B cell (primary cell): ENCODE results near the gene HOXB1. TPM values are rescaled to one million over a fixed set of nuclear protein-coding genes. Genes with fewer than 3 reads are reported as not detected.

Source experiments
- ATAC-seq: fragments of 200-7000 bp; cut with Tn5 transposase; one replicate; pipeline ENCODE4 v1.10.0; 2021; ENCODE audit warnings: low read depth, mild to moderate bottlenecking, moderate number of reproducible peaks, moderate library complexity
- CTCF ChIA-PET: fragments of 350-600 bp; sonication (Branson Sonifier 250); formaldehyde crosslinking; loops from one replicate; lab custom pipeline; 2021; ENCODE audit warnings: antibody characterized with exemption, inconsistent platforms; lab: Charles Lee
- POLR2A ChIA-PET: fragments of 350-600 bp; sonication (Branson Sonifier 250); formaldehyde crosslinking; loops from one replicate; lab custom pipeline; 2021; ENCODE audit warnings: antibody characterized with exemption; lab: Charles Lee
- DNase-seq: peaks from one replicate; pipeline ENCODE4 v3.0.0; 2013
- H2AFZ ChIP-seq: 2 replicates; pipeline ENCODE4 v1.6.1; 2012; ENCODE audit warnings: mild to moderate bottlenecking, low read depth, low read length; ENCODE audit not compliant: insufficient read depth, poor library complexity, severe bottlenecking
- H3K27ac ChIP-seq, 2 donors: 1 replicate in 1 of 2; 2 replicates in 1 of 2; pipeline ENCODE4 v1.5.1; 2012 to 2013; ENCODE audit warnings: low read length in 2 of 2, mild to moderate bottlenecking in 2 of 2, moderate library complexity in 1 of 2
- H3K27me3 ChIP-seq, 4 experiments: fragments of 200-600 bp in 1 of 4; sonication (generic) in 1 of 4; replicated peaks in 1 of 4; 1 replicate in 2 of 4; 2 replicates in 2 of 4; pipeline versions ENCODE4 v1.6.1 to v1.7.0; 2013 to 2016; ENCODE audit warnings: low read length in 3 of 4, mild to moderate bottlenecking in 2 of 4, mixed read lengths in 1 of 4, moderate library complexity in 1 of 4; ENCODE audit not compliant: insufficient read depth in 4 of 4, control insufficient read depth in 3 of 4; ENCODE audit errors: control extremely low read depth in 1 of 4
- H3K36me3 ChIP-seq, 2 experiments: replicated peaks in 1 of 2; 1 replicate in 1 of 2; 2 replicates in 1 of 2; pipeline versions ENCODE4 v1.6.1 to v1.7.1; 2013; ENCODE audit warnings: low read length in 1 of 2; ENCODE audit not compliant: insufficient read depth in 2 of 2, control insufficient read depth in 1 of 2; ENCODE audit errors: control extremely low read depth in 1 of 2, extremely low read depth in 1 of 2
- H3K4me1 ChIP-seq, 2 donors: fragments of 200-600 bp in 1 of 2; sonication (generic) in 1 of 2; 1 replicate in 1 of 2; 2 replicates in 1 of 2; pipeline versions ENCODE4 v1.5.1 to v1.6.1; 2013 to 2017; ENCODE audit warnings: low read length in 2 of 2; ENCODE audit not compliant: control insufficient read depth in 2 of 2, insufficient read depth in 2 of 2
- H3K4me2 ChIP-seq: replicated peaks from 2 replicates; pipeline ENCODE3; 2012; ENCODE audit warnings: mild to moderate bottlenecking, low read depth, low read length; ENCODE audit not compliant: poor library complexity, severe bottlenecking
- H3K4me3 ChIP-seq, 5 experiments: fragments of 200-600 bp in 1 of 5; sonication (generic) in 1 of 5; 1 replicate in 3 of 5; 2 replicates in 2 of 5; pipeline versions ENCODE4 v1.5.1 to v1.7.0; 2011 to 2016; ENCODE audit warnings: low read length in 4 of 5, mild to moderate bottlenecking in 4 of 5, low read depth in 2 of 5, control low read depth in 1 of 5, moderate library complexity in 1 of 5; ENCODE audit not compliant: insufficient read depth in 1 of 5; ENCODE audit errors: control extremely low read depth in 1 of 5, extremely low read depth in 1 of 5
- H3K79me2 ChIP-seq: fragments of 200-600 bp; sonication (generic); one replicate; pipeline ENCODE4 v1.6.0; 2016; ENCODE audit warnings: low read length; ENCODE audit not compliant: control insufficient read depth, insufficient read depth
- H3K9ac ChIP-seq: fragments of 200-600 bp; sonication (generic); 2 replicates; pipeline ENCODE4 v1.6.1; 2017; ENCODE audit warnings: mild to moderate bottlenecking, low read length, moderate library complexity
- H3K9me3 ChIP-seq, 3 donors: one replicate each; pipeline versions ENCODE4 v1.6.1 to v1.7.1; 2013; ENCODE audit warnings: low read length in 2 of 3; ENCODE audit not compliant: control insufficient read depth in 2 of 3, insufficient read depth in 1 of 3; ENCODE audit errors: control extremely low read depth in 1 of 3
- H4K20me1 ChIP-seq: 2 replicates; pipeline ENCODE4 v1.6.0; 2012; ENCODE audit warnings: mild to moderate bottlenecking, low read length; ENCODE audit not compliant: insufficient read depth, control insufficient read depth, poor library complexity, severe bottlenecking
- H3K27ac Mint-ChIP-seq: one replicate; pipeline ENCODE4 v1.8.0; 2021; ENCODE audit warnings: mixed read lengths
- H3K27me3 Mint-ChIP-seq: one replicate; pipeline ENCODE4 v1.8.0; 2021; ENCODE audit warnings: mixed read lengths
- H3K4me1 Mint-ChIP-seq: one replicate; pipeline ENCODE4 v1.8.0; 2021; ENCODE audit warnings: mixed read lengths
- H3K4me3 Mint-ChIP-seq: one replicate; pipeline ENCODE4 v1.8.0; 2021; ENCODE audit warnings: mixed read lengths
- H3K9me3 Mint-ChIP-seq: one replicate; pipeline ENCODE4 v1.8.0; 2022; ENCODE audit warnings: mixed read lengths; ENCODE audit not compliant: insufficient read depth
- EZH2 ChIP-seq: IDR thresholded peaks from 2 replicates; pipeline ENCODE4 v1.6.1; 2012; ENCODE audit warnings: borderline replicate concordance, low read depth, mild to moderate bottlenecking, moderate library complexity, low read length; ENCODE audit not compliant: insufficient read depth, poor library complexity, severe bottlenecking
- WGBS: methylation state at CpG from one replicate; pipeline ENCODE4 v1.1.5; 2013; ENCODE audit warnings: missing lambda C conversion rate; ENCODE audit not compliant: insufficient coverage; 5-methylcytosine and 5-hydroxymethylcytosine counted together
- intact Hi-C: fragments of 100-400 bp; cut with micrococcal nuclease; formaldehyde crosslinking; loops from one replicate; pipeline ENCODE4 v1.10.0; 2022
- polyA plus RNA-seq: library from polyadenylated mRNA; depleted of rRNA; stranded (reverse); fragments of >200 nt; gene quantifications from 2 replicates; pipeline ENCODE4 v1.2.3, GENCODE V29; 2012
- total RNA-seq, 2 donors: library from RNA; stranded (reverse); fragments of 120-200 nt in 1 of 2; gene quantifications; 1 replicate in 1 of 2; 2 replicates in 1 of 2; pipeline versions ENCODE4 v1.2.3 to v1.2.4, GENCODE V29; 2013 to 2022
- TF ChIP-seq, protein P1 (sequence below): fragments of 200-600 bp; IDR thresholded peaks from one replicate; pipeline ENCODE4 v1.8.0; 2022; ENCODE audit warnings: antibody characterized with exemption, mild to moderate bottlenecking

The HOXB1 gene
- total and polyA plus RNA-seq, 2 donors (not counting 1 experiment from before 2014, with no cell fraction given): not detected

DNA sequence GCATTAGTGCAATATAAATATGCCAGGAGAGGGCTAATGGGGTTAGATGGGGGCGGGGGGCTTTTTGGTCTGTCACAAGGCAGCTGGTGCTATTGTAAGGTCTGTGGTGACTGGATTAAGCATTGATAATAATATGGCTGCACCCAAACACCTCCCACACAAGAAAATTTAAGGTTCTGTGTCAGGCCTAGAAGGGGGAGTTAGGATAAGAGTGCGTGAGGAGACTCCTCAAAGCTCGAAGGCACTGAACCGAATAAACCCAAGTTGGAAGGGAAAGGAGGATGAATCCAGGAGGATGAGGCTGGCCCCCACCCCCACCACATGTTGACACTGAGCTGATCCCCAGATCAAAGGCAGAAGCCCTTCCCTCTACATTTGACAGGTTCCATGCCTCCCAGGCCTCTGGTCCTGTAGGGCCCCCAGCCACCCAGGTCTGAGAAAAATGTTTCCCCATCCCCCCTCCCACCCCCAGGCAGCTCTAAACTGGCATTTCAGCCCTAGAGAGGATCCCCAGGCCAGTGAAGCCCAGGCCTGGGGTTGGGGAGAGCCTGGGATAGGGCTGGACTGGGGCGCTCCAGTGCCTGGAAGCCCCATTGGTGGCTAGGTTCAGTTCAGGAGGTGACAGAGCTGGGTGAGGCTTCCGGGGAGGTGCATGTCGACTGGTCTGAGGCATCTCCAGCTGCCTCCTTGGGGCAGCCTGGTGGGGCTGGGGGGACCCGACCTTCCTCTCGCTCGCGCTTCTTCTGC is 1.7 kb downstream of the HOXB1 start:
- H3K4me1 ChIP-seq: peaks cover 8 to 11% of the 10 kb centered on the region in 2 donors
- H3K27me3 Mint-ChIP-seq: peaks cover 34% of the 10 kb centered on the region
- ChIA-PET POLR2A (interaction anchor here (0.7 kb wide), 1 partner anchor 74 kb away, joined by 3 read pairs; no protein-coding TSS in a partner anchor), CTCF (no interaction called here)
- H3K27me3 ChIP-seq: peaks cover 0 to 28% (median 16%) of the 10 kb centered on the region in 4 experiments
- no peaks in the 10 kb centered on the region for H3K79me2 ChIP-seq
- no peak overlapping the region for H3K9ac ChIP-seq
- H3K27ac Mint-ChIP-seq: no peak overlapping the region
- no peaks in the 10 kb centered on the region for H3K4me1 Mint-ChIP-seq
- no peak overlapping the region for H3K4me3 ChIP-seq
- H3K36me3 ChIP-seq: no peaks in the 10 kb centered on the region
- no peaks in the 10 kb centered on the region for H3K9me3 Mint-ChIP-seq
- no peak overlapping the region for H3K4me2 ChIP-seq
- DNase-seq (no peak), ATAC-seq (no peak)
- no peak overlapping the region for H3K27ac ChIP-seq
- H3K9me3 ChIP-seq: no peaks in the 10 kb centered on the region
- intact Hi-C loops: no loop called here
- TF ChIP-seq, protein P1, sequence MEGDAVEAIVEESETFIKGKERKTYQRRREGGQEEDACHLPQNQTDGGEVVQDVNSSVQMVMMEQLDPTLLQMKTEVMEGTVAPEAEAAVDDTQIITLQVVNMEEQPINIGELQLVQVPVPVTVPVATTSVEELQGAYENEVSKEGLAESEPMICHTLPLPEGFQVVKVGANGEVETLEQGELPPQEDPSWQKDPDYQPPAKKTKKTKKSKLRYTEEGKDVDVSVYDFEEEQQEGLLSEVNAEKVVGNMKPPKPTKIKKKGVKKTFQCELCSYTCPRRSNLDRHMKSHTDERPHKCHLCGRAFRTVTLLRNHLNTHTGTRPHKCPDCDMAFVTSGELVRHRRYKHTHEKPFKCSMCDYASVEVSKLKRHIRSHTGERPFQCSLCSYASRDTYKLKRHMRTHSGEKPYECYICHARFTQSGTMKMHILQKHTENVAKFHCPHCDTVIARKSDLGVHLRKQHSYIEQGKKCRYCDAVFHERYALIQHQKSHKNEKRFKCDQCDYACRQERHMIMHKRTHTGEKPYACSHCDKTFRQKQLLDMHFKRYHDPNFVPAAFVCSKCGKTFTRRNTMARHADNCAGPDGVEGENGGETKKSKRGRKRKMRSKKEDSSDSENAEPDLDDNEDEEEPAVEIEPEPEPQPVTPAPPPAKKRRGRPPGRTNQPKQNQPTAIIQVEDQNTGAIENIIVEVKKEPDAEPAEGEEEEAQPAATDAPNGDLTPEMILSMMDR: no peak
- TF ChIP-seq EZH2: no peak
- no peaks in the 10 kb centered on the region for H4K20me1 ChIP-seq
- H2AFZ ChIP-seq: no peak overlapping the region
- 96% methylated on average over 8 of the region's 11 CpGs for whole genome bisulfite sequencing
- no peak overlapping the region for H3K4me3 Mint-ChIP-seq
